ENCODE results near the gene PPP1R1C. TPM values are rescaled to one million over a fixed set of nuclear protein-coding genes. Genes with fewer than 3 reads are reported as not detected.

The PPP1R1C gene
- total RNA-seq, 1 donor, result 0.36 TPM

GRCh38 chr2:181995289-181995688, 9.6 kb downstream of the PPP1R1C start:
- Histone ChIP-seq H2AFZ (ENCODE audit: low read length) (no peak overlapping the region), H3K4me2 (ENCODE audit: insufficient read depth, low read length) (no peak overlapping the region), H4K20me1 (ENCODE audit: insufficient read depth, low read length) (no peaks in the 10 kb centered on the region), H3K27me3 (ENCODE audit: insufficient read depth, low read length) (no peaks in the 10 kb centered on the region), H3K4me1 (ENCODE audit: insufficient read depth, low read length) (no peaks in the 10 kb centered on the region), H3K27ac (ENCODE audit: low read depth, low read length) (no peak overlapping the region), H3K79me2 (ENCODE audit: insufficient read depth, low read length) (no peaks in the 10 kb centered on the region), H3K4me3 (ENCODE audit: insufficient read depth, low read length) (no peak overlapping the region), H3K9me3 (ENCODE audit: low read depth, low read length) (no peaks in the 10 kb centered on the region), H3K36me3 (ENCODE audit: insufficient read depth, low read length) (no peaks in the 10 kb centered on the region)
- TF ChIP-seq, protein P1, sequence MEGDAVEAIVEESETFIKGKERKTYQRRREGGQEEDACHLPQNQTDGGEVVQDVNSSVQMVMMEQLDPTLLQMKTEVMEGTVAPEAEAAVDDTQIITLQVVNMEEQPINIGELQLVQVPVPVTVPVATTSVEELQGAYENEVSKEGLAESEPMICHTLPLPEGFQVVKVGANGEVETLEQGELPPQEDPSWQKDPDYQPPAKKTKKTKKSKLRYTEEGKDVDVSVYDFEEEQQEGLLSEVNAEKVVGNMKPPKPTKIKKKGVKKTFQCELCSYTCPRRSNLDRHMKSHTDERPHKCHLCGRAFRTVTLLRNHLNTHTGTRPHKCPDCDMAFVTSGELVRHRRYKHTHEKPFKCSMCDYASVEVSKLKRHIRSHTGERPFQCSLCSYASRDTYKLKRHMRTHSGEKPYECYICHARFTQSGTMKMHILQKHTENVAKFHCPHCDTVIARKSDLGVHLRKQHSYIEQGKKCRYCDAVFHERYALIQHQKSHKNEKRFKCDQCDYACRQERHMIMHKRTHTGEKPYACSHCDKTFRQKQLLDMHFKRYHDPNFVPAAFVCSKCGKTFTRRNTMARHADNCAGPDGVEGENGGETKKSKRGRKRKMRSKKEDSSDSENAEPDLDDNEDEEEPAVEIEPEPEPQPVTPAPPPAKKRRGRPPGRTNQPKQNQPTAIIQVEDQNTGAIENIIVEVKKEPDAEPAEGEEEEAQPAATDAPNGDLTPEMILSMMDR (IDR thresholded peaks at IDR 0.05; ENCODE audit: extremely low read depth, low read depth, low read length), result no peak
- no peak for DNase-seq (ENCODE audit: insufficient read length, low spot score, missing footprints)

GRCh38 chr2:181998041-181998835, 12.6 kb downstream of the PPP1R1C start:
- Histone ChIP-seq H3K4me3 (ENCODE audit: insufficient read depth, low read length) (no peak overlapping the region), H4K20me1 (ENCODE audit: insufficient read depth, low read length) (no peaks in the 10 kb centered on the region), H2AFZ (ENCODE audit: low read length) (peak overlapping the region; percentile 74), H3K27me3 (ENCODE audit: insufficient read depth, low read length) (no peaks in the 10 kb centered on the region), H3K79me2 (ENCODE audit: insufficient read depth, low read length) (no peaks in the 10 kb centered on the region), H3K27ac (ENCODE audit: low read depth, low read length) (no peak overlapping the region), H3K4me1 (ENCODE audit: insufficient read depth, low read length) (no peaks in the 10 kb centered on the region), H3K4me2 (ENCODE audit: insufficient read depth, low read length) (peak overlapping the region; percentile 23), H3K36me3 (ENCODE audit: insufficient read depth, low read length) (no peaks in the 10 kb centered on the region), H3K9me3 (ENCODE audit: low read depth, low read length) (no peaks in the 10 kb centered on the region)
- TF ChIP-seq, protein P1 (IDR thresholded peaks at IDR 0.05; ENCODE audit: extremely low read depth, low read depth, low read length), result no peak
- no peak for DNase-seq (ENCODE audit: insufficient read length, low spot score, missing footprints)

DNA sequence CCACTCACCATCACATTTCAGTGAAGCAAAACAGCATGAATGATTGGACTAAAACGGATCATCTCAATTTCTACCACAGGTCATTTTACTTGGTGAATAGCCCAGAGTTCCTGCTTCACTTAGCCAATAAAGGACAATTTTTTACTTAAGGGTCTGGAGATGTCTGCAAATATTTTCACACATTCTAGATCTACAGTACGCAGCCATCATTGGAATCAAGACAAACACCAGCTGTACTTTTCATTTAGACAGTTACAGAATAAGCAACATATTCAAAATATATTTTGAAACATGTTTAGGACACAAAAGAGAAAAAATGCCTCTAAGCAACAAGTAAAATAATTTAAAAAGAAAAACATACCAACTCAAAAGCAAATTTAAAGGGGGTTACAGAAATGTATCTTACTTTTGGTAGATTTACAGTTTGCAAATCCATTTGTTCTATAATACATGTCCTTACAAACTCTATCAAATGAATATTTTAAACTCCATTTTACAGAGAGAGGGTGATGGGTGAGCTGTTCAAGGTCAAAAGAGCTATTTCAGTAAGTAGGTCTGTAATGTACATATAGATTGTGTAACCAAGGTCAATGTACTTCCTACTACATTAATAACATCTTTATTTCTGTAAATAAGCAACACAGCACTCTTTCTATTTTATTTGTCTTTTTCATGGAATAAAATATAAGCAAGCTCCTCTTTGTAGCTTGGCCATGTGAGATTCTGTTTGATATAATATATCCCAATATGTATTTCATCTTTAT, 13.4 kb downstream of the PPP1R1C start:
- H3K27me3 ChIP-seq (ENCODE audit: insufficient read depth, low read length), result no peaks in the 10 kb centered on the region
- no peaks in the 10 kb centered on the region for H3K9me3 ChIP-seq (ENCODE audit: low read depth, low read length)
- TF ChIP-seq, protein P1 (IDR thresholded peaks at IDR 0.05; ENCODE audit: extremely low read depth, low read depth, low read length), result no peak
- no peaks in the 10 kb centered on the region for H3K36me3 ChIP-seq (ENCODE audit: insufficient read depth, low read length)
- DNase-seq (ENCODE audit: insufficient read length, low spot score, missing footprints), result no peak
- no peak overlapping the region for H3K4me2 ChIP-seq (ENCODE audit: insufficient read depth, low read length)
- H4K20me1 ChIP-seq (ENCODE audit: insufficient read depth, low read length), result no peaks in the 10 kb centered on the region
- H3K79me2 ChIP-seq (ENCODE audit: insufficient read depth, low read length), result no peaks in the 10 kb centered on the region
- no peaks in the 10 kb centered on the region for H3K4me1 ChIP-seq (ENCODE audit: insufficient read depth, low read length)
- no peak overlapping the region for H2AFZ ChIP-seq (ENCODE audit: low read length)
- no peak overlapping the region for H3K27ac ChIP-seq (ENCODE audit: low read depth, low read length)
- H3K4me3 ChIP-seq (ENCODE audit: insufficient read depth, low read length), result no peak overlapping the region

GRCh38 chr2:181999911-182000310, 14.3 kb downstream of the PPP1R1C start:
- H3K27me3 ChIP-seq (ENCODE audit: insufficient read depth, low read length), result no peaks in the 10 kb centered on the region
- no peaks in the 10 kb centered on the region for H3K79me2 ChIP-seq (ENCODE audit: insufficient read depth, low read length)
- H3K4me3 ChIP-seq (ENCODE audit: insufficient read depth, low read length), result no peak overlapping the region
- no peaks in the 10 kb centered on the region for H3K4me1 ChIP-seq (ENCODE audit: insufficient read depth, low read length)
- H3K27ac ChIP-seq (ENCODE audit: low read depth, low read length), result no peak overlapping the region
- H4K20me1 ChIP-seq (ENCODE audit: insufficient read depth, low read length), result no peaks in the 10 kb centered on the region
- no peak for DNase-seq (ENCODE audit: insufficient read length, low spot score, missing footprints)
- H3K9me3 ChIP-seq (ENCODE audit: low read depth, low read length), result no peaks in the 10 kb centered on the region
- TF ChIP-seq, protein P1 (IDR thresholded peaks at IDR 0.05; ENCODE audit: extremely low read depth, low read depth, low read length), result no peak
- H3K36me3 ChIP-seq (ENCODE audit: insufficient read depth, low read length), result no peaks in the 10 kb centered on the region
- no peak overlapping the region for H2AFZ ChIP-seq (ENCODE audit: low read length)
- H3K4me2 ChIP-seq (ENCODE audit: insufficient read depth, low read length), result no peak overlapping the region
